ENCODE measurements around the gene FREY1.

FREY1 gene

GRCh38 chr11:45886816-45887520 is 20.1 kb downstream of the FREY1 start:
- H3K27me3 ChIP-seq (ENCODE audit: insufficient read depth, low read depth, severe bottlenecking) = no peaks in the 10 kb centered on the region
- no peaks in the 10 kb centered on the region for H3K9me3 ChIP-seq (ENCODE audit: severe bottlenecking)
- H3K36me3 ChIP-seq = peaks cover 6% of the 10 kb centered on the region; the same call in 1 of the 2 replicates
- peak overlapping the region; percentile 22; the same call in 1 of the 2 replicates for H3K27ac ChIP-seq
- TF ChIP-seq CTCF (IDR thresholded peaks at IDR 0.05; ENCODE audit: low read depth, low read length) = no peak
- DNase-seq = no peak
- H3K4me3 ChIP-seq (ENCODE audit: low read depth, low read length) = peak overlapping the region; percentile 81; the same call in 1 of the 2 replicates

GRCh38 chr11:45885921-45886721 is 20.9 kb downstream of the FREY1 start:
- H3K4me3 ChIP-seq (ENCODE audit: low read depth, low read length) = peak overlapping the region; percentile 81
- TF ChIP-seq CTCF (IDR thresholded peaks at IDR 0.05; ENCODE audit: low read depth, low read length) = no peak
- peak overlapping the region; percentile 65 for H3K27ac ChIP-seq
- no peaks in the 10 kb centered on the region for H3K9me3 ChIP-seq (ENCODE audit: severe bottlenecking)
- H3K36me3 ChIP-seq = peaks cover 9% of the 10 kb centered on the region
- DNase-seq = peak; percentile 46
- no peaks in the 10 kb centered on the region for H3K27me3 ChIP-seq (ENCODE audit: insufficient read depth, low read depth, severe bottlenecking)

- Histone ChIP-seq H3K4me3 (ENCODE audit: low read depth, low read length) (peak within 1 kb of the TSS; percentile 81), H3K9me3 (ENCODE audit: severe bottlenecking) (no peaks in the 10 kb centered on the region), H3K27ac (peak within 1 kb of the TSS; percentile 65), H3K27me3 (ENCODE audit: insufficient read depth, low read depth, severe bottlenecking) (no peaks in the 10 kb centered on the region), H3K36me3 (peaks cover 9% of the 10 kb centered on the region)
- DNase-seq = peak; percentile 80
- no peak for TF ChIP-seq CTCF (IDR thresholded peaks at IDR 0.05; ENCODE audit: low read depth, low read length)
Observed at GRCh38 chr11:45885274-45885920, 21.7 kb downstream of the FREY1 start, which contains the start of gene MAPK8IP1. Gene MAPK8IP1 (plus strand): TSS chr11:45885651. CDS start chr11:45885821, 170 bp downstream.

- no peak for DNase-seq
- no peak overlapping the region for H3K4me3 ChIP-seq (ENCODE audit: low read depth, low read length)
- no peak for TF ChIP-seq CTCF (IDR thresholded peaks at IDR 0.05; ENCODE audit: low read depth, low read length)
Observed at GRCh38 chr11:45884596-45885185, 22.4 kb downstream of the FREY1 start.

GRCh38 chr11:45881708-45882368 is 25.2 kb downstream of the FREY1 start:
- H3K27ac ChIP-seq = no peak overlapping the region
- TF ChIP-seq CTCF (IDR thresholded peaks at IDR 0.05; ENCODE audit: low read depth, low read length) = no peak
- no peak overlapping the region for H3K4me3 ChIP-seq (ENCODE audit: low read depth, low read length)
- no peaks in the 10 kb centered on the region for H3K9me3 ChIP-seq (ENCODE audit: severe bottlenecking)
- H3K27me3 ChIP-seq (ENCODE audit: insufficient read depth, low read depth, severe bottlenecking) = no peaks in the 10 kb centered on the region
- no peak for DNase-seq
- peaks cover 3% of the 10 kb centered on the region for H3K36me3 ChIP-seq

More at GRCh38 chr11:45884596-45885185, 22.4 kb downstream of the FREY1 start:
- Histone ChIP-seq H3K36me3 (peaks cover 9% of the 10 kb centered on the region), H3K9me3 (ENCODE audit: severe bottlenecking) (no peaks in the 10 kb centered on the region), H3K27me3 (ENCODE audit: insufficient read depth, low read depth, severe bottlenecking) (no peaks in the 10 kb centered on the region), H3K27ac (peak overlapping the region; percentile 64; the same call in 1 of the 2 replicates)

Measured in WERI-Rb-1 (cell line).